Globus pallidus (tissue), 1 donor: ENCODE results near the gene ARHGAP26.
"Not testable (repeated sequence)": the region's sequence is repeated elsewhere in the genome, so short reads cannot be mapped to it uniquely, and the experiment has no call there.

Source experiments
- DNase-seq: peaks from one replicate; pipeline ENCODE4 v3.0.0-alpha.2; 2015; ENCODE audit warnings: low spot score

ARHGAP26 gene

DNA sequence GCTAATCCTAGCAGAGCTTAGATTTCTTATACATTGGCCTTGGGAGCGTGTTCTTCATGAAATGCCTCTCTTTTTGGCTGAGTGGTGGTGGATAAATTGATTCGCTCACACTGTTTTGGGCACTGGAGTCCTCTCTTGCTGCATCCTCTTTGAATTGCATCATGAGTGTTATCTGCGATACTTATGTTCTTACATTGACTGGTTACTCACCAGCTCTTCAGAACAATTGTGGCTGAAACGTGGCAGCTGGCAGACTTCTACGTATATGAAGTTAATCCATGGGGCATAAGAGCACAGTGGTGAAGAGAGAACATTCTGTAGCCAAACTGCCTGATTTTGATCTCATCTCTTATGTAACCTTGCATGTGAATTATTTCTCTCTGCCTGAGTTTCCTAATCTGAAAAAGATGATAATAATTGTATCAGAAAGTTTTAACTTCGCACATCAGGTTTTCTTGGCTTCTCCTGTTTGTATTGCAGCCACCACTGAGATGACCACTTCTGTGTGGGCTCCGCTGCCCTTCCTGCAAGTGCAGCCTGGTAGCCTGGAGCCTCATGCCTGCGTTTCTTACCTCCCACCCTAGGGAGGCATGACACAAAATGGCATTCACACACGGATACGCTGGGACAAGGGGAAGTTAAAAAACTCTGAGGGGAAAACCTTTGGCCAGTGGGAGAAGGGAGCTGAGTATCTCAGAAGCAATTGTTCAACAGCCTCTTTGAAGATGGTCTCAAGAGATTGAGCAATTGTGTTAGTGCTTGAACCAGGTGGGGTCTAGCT, 295.2 kb downstream of the ARHGAP26 start:
- no peak for DNase-seq

DNA sequence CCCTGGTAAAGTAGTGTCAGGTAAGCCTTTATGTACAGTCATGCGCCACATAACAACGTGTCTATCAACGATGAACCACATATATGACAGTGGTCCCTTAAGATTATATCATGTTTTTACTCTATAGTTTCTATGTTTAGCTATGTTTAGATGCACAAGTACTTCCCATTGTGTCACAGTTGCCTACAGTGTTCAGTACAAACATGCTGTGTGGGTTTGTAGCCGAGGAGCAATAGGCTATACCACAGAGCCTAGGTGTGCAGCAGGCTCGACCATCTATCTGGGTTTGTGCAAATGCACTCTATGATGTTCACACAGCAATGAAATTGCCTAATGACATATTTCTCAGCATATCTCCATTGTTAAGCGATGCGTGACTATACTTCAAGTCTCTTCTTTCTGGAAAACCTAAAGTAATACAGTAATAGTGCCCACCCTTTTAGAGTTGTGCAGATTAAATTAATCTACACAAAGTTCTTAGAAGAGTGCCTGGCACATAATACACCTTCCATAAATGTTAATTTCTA, 295.9 kb downstream of the ARHGAP26 start:
- DNase-seq = no peak

DNA sequence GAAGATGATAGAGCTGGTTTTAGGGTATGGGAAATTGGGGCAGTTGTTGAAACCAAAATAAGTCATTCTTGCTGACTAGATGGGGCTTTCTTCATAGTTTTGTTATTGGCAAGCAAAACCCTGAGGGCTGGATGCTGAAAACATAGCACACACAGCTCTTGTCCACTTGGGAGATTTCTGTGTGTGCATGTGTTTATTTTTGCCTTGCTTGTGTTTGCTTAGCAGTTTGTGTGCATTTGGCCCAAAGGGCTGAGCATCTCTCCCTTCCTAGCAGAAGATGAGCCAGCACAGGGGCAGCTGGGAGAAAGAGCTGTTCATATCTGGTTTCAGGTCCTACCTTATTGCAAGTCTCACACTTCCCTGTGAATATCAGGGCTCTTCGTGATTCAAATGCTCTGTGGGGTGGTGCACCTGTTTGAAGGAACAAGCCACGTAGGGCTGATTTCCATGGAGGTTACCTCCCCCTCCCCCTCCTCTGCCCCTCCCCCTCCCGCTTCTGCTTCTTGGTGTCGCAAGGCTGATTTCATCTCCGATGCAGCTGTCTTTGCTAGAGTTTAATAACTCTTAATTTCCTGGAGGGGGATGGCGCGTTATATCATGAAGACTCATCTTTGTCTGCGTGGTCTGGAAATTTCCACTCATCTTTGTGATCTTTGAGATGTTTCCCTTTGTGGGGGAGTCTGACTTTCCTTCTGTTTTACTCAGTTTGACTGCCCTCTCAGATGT, 296.5 kb downstream of the ARHGAP26 start:
- DNase-seq = no peak

DNA sequence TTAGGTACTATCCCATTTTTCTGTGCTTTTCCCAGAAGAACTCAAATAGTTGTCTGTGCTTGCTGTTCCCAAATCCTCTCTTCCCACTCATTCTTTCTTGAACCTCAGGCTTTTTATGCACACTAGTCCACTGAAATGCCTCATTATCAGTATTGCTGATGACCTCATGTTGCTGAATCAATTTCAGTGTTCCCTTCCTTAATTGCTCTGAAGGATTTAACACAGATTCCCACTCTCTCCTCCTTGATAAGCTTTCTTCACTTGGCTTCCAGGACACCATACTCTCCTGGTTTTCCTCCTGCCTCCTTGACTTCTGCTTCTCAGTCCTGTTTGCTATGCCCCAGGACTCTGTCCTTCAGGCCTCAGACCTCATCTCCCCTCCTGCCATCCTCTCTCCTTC, 298.5 kb downstream of the ARHGAP26 start:
- DNase-seq = no peak

DNA sequence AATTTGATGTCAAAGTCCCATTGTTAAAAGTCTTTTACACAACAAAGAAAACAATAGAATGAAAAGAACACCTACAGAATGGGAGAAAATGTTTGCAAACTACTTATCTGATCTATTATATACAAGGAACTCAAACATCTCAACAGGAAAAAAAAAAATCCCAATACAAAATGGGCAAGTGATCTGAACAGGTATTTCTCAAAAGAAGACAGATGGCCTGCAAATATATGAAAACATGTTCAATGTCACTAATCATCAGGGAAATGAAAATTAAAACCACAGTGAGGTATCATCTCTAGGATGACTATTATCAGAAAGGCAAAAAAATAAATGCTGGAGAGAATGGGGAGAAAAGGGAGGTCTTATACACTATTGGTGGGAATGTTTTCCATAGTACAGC, 301.8 kb downstream of the ARHGAP26 start:
- no peak for DNase-seq

DNA sequence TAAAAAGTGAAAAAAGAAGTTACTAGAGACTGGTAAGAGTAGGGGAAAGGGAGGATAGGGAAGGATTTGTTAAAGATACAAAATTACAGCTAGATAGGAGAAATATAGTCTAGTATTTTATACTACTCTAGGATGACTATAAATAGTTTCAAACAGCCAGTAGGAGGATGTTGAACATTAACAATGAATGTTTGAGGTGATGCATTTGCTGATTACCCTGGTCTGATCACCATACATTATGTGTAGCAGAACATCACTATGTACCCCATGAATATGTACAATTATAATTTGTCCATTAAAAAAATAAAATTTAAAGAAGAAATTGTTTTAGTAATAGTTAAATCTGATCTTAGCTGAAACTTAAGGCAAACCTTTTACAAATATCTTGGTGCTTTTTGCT, 302.6 kb downstream of the ARHGAP26 start:
- no peak for DNase-seq

DNA sequence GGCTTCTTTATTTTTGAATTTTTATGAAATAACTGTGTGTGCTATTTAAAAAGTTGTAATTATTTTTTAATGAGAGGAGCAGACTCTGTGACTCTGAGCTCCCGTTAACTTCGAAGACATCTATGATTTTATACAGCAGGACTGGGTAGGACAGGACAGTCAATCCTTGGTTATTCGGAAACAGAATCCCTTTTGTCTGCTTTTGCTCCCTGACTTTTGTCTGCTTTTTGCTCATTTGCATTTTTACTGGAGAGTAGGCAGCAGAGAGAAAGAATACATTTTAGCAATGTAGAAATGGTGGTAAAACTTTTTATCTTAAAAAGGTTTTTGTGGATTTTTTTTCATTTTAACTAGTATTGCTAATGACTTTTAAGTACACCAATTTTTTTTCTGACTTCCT, 303.6 kb downstream of the ARHGAP26 start:
- DNase-seq = no peak

DNA sequence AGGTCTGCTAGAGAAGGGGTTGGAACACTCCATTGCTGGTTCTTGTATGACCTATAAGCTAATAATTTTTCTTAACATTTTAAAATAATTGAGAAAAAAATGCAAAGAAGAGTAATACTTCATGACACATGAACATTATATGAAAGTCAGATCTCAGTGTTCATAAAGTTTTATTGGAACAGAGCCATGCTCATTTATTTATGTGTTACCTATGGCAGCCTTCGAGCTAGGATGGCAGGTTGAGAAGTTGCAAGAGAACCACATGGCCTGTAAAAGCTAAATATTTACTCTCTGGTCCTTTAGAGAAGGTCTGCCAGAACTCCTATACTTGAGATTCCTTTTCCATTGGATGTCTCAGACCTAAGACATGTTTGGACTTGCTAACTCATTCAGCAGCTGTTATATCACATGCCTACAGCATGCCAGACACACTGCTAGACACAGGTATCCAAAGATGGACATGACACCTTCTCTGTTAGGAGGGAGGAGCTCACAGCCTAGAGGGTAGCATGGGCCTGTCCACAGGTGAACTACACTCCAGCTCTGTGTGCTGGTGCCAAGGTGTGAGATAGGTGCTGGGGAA, 304.3 kb downstream of the ARHGAP26 start:
- DNase-seq = no peak

DNA sequence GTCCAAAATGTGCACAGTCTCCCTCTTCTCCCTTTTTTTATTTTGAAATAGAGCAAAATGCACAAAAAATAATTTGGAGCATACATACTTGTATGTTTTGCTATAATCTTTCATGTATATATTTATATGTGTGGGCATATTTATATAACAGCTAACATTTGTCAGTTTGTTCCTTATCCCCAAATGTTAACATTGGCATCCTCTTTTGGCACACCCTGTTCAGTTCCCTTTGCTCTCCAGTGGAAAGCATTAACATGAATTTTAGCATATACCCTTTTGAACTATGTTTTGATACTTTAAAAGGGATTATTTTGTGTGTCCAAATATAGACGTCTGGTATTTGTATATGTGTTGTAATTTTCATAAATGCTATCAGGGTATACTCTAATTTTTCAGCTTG, 306.2 kb downstream of the ARHGAP26 start:
- no peak for DNase-seq

DNA sequence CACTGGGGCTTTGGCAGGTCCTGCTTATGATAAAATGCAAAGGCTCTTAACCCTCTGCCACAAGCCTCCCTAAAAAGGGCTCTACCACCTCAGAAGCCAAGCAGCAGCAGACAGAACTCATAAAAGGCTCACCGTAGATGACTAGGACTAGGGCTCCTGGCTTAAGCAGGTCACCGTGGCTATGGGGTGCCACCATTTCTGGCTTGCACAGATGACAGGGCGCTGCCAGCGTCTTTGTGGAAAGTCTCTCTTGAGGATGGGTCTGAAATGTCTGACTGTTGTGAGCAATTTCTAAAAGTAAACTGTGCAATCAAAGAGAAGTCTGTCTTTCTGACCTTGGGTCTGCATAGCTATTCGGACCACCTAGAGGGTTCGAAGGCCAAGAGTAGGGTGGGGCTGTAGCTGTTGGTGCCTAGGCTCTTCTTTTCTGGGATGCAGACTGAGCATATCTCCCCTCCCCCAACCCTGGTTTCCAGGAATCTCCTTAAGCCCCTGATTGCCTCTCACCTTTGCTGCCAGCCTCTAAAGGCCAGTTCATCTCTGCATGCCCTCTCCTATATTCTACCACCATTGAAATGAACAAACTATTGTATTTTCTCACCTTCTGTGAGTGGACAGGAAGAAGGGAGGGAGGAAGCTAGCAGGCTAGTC, 307.4 kb downstream of the ARHGAP26 start:
- DNase-seq = no peak

DNA sequence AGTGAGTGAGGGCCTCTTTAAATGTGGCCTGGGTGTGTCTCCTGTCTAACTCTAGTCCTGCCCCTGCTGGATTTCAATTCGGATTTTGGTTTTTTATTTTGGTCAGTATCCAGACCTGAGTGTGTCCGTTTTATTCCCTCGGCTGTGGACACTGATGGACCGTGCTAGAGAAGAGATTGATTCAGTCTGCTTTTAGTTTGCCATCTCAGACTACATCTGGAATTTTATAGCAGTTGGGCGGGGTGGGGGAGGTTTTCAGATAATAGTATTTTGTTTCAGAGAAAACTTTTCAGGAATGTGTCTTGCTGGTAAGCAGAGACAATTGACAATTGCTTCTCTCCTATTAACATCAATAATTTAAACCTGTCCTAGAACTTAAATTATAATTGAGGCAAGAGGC, 308.1 kb downstream of the ARHGAP26 start:
- no peak for DNase-seq

DNA sequence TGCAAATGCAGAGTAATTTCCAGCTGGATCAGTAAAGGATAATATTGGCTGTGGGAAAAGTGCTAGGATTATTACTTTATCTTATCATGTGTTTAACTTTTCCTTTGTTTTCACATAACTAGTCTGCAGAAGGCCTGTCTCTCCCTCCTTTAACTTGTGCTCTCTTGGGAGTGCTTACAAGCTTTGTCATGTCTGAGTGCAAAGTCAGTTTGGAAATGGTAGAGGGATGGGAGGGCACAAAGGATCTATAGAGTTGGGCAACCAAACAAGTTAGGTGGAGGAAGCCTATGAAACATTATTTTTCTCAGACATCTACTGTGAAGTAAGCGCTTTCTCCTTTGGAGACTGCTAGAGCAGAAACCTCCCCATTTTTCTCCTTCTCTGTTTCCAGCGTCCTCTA, 308.8 kb downstream of the ARHGAP26 start:
- DNase-seq = no peak

DNA sequence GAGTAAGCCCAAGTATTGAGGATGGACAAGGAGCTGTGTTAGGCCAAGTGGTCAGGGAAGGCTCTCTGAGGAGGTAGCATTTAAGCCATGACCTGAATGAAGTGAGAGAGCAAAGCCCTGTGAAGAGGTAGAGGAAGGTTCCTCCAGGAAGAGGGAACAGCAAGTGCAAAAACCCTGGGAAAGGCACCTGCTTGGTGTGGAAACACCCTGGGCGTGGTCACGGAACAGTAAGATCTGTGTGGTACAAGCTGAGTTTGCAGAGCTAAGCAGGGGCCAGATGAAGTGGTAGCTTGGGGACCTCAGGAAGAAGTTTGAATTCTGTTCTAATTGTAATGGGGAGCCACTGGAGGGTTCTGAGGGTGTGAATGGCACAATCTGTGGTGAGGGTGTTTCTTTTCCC, 310.2 kb downstream of the ARHGAP26 start:
- DNase-seq = no peak

DNA sequence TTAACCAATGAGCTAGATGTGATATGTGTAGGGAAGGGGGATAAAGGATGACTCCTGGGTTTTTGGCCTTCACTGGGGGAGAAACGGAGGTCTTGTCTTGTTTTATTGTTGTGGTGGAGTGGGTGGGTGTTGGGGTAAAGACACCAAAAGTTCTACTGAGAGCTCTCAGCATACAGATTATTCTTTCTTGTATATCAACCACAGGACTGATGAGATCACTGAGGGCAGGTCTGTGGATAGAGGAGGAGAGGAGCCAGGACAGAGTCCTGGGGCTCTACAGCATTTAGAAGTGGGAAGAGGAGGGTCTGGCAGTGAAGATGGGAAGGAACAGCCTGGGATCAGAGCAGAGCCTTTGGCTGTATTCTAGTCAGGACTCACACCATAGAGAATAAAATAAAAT, 310.8 kb downstream of the ARHGAP26 start:
- DNase-seq = no peak

DNA sequence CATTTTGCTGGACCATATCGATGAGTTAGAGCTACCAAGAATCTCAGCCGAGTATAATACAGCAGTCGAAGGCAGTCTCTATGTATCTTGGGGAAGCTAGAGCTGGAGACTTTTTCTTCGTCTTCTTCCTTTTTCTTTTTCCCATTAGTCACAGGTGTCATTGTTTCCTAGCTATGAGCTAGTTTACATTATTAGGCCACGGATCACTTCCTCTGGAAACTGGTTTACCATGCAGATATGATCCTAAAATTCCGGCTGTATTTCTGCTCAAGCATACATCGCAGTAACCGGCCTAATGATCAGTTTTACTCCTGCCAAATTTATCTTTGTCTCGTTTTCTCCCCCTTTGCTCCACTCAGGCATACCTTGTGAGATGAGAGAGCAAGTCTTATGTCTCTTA, 312.8 kb downstream of the ARHGAP26 start:
- no peak for DNase-seq

DNA sequence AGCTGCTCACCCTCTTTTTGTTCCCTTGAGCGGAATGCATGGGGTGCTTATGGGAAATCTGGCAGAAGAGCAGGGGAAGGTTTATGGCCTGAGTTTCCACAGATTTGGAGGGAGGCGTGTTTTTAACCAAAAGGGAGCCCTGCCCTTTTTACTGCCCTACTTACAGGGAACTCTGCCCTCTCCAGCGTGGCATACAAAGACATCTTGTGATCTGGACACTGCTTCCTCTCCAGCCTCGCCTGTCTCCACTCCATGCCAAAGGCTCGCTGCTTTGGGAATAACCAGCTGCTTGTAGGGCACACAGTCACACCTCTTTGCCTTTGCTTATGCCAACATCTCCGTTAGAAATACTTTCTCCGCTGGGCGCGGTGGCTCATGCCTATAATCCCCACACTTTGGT, 314.2 kb downstream of the ARHGAP26 start:
- DNase-seq = peak; percentile 39

DNA sequence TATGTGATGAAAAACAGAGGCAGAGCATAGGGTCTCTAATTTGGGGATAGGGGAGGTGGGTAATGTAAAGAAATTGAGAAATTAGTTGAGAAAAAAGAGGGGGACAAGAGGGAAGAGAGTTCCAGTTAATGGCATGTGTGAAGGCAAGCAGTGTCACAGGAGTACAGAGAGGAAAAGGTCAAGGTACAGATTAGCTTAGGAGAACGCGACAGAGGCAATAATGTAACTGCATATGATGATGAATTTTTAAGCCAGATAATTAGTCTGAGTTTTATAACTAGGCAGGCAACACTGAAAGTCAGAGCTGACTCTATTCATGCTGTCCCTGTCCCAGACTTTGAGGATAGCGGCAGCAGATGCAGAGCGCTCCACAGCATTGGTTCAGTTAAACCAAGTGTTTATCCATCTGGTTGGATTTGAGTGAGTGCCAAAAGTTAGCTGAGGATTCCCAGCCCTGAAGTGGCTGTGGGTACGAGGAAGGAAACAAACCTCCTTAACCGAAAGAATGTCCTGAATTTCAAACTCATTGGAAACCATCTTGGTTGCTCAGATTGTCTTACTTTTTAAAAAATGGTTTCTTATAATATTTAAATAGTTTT, 315.2 kb downstream of the ARHGAP26 start:
- no peak for DNase-seq

DNA sequence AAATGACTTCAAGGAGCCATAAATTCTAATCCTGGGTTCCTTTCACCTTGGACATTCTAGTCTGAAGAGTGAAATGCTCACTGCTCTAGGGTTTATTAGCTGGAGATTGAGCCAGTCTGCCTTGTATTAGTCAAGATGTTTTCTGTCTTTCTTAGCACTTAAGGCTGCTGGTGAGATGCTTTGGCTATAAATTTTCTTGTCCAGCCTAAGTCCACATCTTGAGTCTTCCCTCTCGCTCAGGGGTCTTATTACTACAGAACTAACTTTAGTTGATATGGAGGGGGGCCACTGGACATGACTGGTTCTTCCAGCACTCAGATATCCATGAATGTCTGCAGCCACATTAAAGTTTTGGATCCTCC, 316.4 kb downstream of the ARHGAP26 start:
- DNase-seq = no peak

DNA sequence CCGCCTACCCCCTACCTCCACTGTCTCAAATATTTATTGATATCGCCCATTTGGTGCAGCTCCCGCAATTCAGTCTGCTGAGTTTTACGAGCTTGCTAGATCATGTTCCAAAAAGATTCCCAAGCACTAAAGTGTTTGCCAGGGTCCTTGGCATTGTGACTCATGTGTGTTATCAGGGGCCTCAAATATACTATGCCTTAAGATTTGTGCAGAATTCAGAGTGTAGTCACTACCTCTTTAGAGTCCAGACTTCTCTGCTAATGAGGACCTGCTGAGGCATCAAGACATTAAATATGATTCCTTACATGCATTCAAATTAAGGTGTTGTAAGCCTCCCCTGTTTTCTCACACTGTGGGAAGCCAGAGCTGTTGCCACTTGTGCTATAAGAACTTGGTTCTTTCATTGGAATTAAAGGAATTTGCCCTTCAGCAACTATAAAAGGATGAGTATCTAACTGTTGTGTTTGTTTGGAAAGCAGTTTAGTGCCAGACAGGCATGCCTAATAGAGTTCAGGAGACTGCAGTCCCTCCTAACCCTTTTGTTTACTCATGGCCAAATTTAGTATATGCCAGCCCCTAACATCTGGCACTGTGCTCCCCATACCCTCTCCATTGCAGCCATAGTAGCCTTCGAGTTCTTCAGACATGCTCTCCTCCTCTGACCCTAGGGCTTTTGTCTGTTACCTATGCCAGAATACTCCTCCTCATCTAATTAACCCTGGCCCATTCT, 316.9 kb downstream of the ARHGAP26 start:
- DNase-seq = no peak

DNA sequence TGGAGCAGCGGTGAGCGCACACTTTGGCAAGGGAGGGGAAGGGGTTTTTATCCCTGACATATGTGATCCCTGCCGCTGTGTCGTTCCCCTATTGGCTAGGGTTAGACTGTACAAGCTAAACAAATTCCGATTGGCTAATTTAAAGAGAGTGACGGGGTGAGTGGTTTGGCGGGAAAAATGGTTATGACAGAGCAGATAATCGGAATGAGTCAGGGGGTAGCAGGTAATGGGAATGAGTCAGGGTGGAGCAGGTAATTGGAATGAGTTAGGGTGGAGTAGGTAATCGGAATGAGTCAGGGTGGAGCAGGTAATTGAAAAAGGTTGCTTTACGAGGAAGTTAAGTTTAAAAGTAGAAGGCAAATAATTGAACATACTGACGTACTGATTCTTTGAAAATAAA, 318.5 kb downstream of the ARHGAP26 start:
- not testable (repeated sequence) for DNase-seq

DNA sequence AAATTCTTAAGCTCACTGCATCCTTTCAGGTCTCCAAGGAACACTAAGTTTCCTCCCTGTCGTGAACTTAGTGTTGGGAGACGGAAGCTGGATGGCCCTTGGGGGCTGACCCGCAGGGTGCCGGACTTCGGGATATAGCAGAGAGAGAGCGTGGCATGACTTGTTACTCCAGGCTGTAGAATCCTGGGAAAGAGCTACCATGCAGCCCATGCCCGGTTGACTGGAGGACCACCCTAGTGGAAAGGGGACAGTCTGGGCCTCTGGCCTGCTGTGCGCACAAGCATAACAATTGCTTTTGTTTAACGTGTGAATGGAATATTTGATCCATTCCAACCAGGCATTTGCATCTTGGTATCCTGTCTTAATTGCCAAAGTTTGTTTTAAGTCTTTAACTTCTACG, 319.9 kb downstream of the ARHGAP26 start:
- not testable (repeated sequence) for DNase-seq
